HG03097 (cell line): ENCODE results near the gene ATCAY.
"Not testable (repeated sequence)": the region's sequence is repeated elsewhere in the genome, so short reads cannot be mapped to it uniquely, and the experiment has no call there.

Experiments used
- ATAC-seq: cut with Tn5 transposase; IDR thresholded peaks from one replicate; pipeline ENCODE4 v1.9.1; 2021; ENCODE audit not compliant: unreplicated experiment, low FRiP score

The ATCAY gene

DNA sequence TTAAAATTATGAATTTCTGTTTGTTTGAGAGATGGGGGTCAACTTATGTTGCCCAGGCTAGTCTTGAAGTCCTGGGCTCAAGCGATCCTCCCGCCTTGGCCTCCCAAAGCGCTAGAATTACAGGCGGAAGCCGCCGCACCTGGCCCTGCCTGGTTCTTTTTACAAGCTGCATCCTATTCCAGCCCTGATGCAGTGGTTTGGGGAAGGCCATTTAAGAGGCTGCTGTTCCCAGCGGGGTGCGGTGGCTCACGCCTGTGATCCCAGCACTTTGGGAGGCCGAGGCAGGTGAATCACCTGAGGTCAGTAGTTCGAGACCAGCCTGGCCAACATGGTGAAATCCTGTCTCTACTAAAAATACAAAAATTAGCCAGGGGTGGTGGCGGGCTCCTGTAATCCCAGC is 87.5 kb downstream of the ATCAY start:
- not testable (repeated sequence) for ATAC-seq

DNA sequence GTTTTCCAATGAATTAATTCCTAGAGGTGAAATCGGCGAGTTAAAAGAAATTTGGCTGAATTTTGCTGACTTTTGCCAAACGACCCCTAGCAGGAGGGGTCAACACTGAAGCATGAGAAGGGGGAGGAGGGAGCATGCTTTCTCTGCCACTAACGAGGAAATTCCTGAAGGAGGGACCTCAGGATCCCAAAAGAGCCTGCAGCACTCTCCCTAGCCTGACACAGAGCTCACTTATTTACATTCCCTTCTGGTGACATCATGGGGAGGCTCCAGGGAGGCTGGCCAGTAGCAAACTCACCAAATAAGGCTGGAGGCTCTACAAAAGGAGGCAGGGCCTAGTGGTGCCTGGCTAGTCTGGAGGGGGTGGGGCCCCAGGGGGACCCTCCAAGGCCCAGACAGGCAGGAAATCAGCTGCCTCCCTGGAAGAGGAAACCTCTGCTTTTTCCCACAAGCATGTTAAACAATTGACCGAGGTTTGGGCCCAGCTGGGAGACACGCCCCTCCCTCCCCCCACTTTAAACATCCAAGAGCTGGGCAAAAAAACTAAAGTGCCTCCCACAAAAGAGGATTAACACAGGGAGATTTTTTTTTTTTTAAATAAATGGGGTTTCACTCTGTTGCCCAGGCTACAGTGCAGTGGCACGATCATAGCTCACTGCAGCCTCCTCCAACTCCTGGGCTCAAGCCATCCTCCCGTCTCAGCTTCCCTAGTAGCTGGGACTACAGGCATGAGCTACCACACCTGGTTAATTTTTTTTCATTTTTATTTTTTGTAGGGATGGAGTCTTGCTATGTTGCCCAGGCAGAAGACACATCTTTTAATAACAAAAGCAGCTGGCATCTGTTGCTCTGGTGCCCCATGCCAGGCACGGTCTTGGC is 88.3 kb downstream of the ATCAY start:
- no peak for ATAC-seq

DNA sequence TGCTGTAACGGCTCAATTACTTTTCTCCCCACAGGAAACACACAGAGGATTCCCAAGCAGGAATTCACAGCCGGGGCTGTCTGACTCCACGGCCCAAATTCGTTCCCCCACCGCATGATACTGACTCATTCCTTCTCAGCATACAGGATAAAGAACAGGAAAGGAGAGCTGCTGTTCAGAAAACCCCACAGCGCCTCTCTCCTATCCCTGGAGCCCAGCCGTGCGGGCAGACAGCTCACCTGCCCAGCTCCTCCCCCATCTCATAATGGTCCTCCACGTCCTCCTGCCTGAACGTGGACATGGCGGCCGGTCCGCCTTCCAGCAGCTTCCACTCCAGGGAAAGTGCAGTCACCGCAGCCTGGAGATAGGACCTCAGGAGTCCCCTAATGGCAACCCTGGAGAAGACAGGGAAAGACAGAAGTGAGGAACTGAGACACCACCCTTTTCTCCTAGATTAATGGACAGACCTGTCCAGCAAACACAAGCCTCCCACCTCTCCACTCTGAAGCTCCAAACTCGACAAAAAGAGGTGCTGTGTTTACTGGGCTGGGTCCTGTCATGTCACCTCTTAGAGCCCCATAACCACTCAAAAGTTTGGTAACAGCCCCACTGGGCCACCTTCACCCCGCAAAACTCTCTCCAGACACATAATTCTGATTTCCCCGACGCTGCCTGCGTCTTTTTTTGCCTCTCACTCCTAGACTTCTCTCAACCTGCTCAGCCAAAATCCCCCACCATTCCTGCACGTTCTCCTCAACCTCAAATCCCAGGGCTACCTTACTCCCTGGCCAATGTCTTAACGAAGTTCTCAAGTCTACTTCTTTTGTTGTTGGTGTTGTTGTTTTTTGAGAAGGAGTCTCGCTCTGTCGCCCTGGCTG is 89.2 kb downstream of the ATCAY start:
- ATAC-seq: no peak

DNA sequence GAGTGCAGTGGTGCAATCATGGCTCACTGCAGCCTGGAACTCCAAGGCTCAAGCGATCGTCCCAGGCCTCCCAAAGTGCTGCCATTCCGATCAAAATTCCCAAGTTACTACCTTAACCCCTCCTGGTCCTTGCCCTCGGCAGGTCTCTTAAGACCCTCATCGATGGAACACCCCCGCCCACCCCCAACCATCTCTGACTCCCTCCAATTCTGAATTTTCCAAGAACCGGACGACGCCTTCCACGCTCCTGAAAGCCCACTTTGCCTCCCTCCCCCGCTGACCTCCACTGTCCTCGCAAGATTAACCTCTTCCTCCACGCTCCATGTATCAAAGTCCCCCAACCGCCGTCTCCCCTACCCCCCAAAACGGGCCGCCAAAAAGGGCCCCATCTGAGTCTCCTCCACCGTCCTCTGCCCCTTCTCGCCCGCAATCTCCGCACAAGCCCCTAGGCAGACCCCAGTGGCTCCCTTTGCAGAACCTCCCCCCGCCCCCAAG is 89.9 kb downstream of the ATCAY start:
- no peak for ATAC-seq

DNA sequence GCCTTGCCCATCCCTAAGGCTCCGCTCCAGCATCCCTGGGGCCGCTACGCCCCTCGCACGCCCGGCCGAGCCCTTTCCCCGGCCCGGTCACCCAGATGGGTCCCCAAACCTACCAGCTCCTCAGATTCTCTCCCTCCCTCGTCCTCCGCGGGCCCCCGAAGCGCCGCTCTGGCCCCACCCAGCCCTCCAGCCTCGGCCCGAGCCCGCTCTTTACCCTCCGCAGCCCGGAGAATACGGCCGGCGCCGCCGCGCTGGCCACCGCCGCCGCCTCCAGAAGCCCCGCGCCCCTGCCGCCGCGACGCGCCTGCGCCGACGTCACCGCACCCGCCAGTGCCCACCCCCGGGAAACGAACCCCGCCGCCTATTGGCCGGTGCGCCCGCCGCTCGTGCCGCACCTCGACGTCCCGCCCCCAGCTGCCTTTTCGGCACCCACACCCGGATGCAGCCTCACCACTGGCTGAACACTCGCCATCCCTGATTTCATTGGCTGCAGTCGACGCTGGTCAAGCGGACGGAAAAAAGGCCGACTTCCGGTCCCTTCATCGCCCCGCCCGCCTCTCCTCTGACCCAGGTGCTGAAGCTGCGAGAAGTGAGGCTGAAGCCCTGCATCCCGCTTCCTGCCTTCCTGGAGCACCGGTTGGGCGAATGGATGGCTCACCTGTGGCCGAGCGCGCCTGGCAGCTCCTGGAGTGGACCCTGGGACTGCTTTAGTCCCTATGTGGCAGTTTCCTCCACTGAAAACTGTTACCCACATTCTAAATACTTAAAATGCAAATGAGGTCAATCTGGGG is 90.5 kb downstream of the ATCAY start, which contains the start of gene DAPK3:
DAPK3 (minus strand) TSS at position 292 of the 791 bp plus-strand sequence. CDS start 1,364 bp downstream, outside the sequence.
- ATAC-seq: peak; percentile 91

DNA sequence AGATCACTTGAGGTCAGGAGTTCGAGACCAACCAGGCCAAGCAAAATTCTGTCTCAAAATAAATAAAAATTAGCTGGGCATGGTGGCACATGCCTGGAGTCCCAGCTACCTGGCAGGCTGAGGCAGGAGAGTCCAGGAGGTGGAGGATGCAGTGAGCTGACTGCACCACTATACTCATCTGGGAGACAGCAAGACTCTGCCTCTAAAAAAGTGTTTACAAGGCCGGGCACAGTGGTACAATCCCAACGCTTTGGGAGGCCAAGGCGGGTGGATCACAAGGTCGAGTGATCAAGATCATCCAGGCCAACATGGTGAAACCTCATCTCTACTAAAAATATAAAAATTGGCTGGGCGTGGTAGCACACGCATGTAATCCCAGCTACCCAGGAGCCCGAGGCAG is 94.7 kb downstream of the ATCAY start:
- no peak for ATAC-seq

DNA sequence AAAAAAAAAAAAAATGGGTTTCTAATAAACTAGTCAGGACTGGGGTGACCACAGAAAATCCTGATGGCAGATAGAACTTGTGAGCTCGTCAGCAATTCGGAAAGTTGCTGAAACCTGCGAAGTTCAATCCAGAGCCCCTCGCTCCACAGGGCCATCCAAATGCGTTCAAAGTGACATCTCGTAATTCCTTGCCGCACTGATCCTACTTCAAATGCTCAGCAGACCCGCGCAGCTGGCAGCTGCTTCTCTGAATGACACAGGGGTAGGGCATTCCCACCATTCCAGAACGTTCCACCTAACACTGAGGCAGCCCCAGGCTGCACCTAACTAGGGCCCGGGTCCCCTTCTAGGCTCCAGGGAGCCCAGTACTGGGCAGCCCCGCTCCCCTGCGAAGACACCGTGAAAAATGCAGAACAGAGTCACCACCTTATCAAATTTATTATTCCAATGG is 95.2 kb downstream of the ATCAY start:
- no peak for ATAC-seq

DNA sequence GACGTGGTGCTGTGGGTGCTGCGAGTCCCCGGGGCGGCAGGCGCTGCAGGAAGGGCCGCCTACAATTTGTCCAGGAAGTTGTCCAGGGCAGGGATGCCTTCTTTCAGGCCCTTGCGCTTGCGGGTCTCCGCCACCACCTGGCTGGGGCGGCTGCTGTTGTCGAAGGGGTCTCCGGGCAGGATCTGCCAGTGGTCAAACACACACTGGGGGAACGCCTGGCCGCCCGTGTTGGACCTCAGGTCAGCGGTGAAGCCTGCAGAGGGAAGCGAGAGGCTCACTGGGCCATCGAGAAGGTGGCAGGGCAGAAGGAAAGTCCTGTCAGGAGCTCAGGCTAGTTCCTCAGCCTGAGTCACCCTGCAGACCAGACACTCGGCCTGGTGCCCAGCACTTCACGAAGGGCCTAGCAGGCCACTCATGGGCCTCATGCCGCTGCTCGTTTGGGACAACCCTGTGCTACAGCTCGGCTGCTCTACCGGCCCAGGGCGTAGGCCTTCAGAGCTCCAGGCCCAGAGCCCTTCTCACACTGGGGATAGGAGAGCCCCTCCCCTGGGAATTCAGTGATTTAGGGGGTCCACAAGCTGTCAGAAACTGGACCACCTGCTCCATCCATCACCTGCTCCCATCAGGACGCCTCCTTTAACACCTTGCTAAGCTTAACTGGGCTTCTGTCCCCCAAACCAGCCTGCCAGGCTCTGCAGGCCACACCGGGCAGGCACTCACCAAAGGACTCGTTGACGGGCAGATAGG is 96.2 kb downstream of the ATCAY start:
- ATAC-seq: no peak
